Inflammatory macrophage (primary cell): ENCODE measurements around the gene ANO2.
"Not testable (repeated sequence)": the region's sequence is repeated elsewhere in the genome, so short reads cannot be mapped to it uniquely, and the experiment has no call there.

Experiments used
- DNase-seq, 2 donors: peaks; one replicate each; pipeline ENCODE4 v3.0.0-alpha.2; 2020 to 2022

Gene ANO2

DNA sequence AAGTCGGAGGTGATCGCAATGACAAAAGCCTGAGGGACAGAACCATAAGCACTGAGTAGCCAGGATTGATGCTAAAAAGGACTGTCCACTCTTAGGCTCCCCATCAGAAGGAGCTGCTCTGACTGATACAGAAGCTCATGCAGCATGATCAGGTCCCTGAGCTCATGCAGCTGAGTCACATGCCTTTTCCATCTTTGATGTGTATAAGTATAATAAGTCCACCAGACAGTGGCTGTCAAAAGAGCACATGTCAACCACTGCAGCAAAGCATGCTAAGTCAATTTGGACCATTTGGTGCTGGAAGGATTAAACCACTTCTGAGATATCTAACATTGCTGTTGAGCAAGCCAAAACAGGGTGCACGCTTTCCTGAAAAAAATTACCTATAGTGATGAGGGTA, 369.1 kb downstream of the ANO2 start:
- no peak for DNase-seq

DNA sequence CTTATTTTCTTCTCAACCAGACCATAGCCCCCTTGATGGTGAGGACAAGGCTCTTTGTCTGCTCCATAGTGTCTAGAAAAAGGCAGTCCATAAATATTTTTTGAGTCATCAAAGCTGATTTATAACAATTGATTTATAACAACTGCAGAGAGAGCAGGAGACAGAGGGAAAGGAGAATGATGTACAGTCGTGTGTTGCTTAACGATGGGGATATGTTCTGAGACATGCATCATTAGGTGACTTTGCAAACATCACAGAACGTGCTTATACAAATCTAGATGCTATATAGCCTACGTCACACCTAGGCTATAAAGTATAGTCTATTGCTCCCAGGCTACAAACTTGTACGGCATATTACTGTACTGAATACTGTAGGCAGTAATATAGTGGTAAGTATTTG, 369.8 kb downstream of the ANO2 start:
- no peak for DNase-seq

DNA sequence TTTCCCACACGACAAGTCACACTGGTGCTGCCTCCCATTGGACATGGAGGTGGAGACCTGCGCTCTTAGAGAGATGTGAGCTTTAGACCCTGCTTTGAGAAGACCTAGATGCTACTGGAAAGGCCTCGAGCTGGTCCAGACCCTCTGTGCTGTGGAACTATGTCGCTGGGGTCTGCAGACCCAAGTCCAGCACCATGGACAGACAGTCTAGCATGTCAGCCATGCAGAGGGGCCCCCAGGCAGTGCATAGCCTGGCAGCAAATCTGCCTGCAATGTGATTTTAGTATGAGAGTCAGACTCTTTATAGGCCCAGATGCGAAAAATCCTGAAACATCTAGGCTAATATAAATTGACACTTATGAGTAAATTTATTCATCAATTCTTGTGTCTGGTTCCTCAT, 371.7 kb downstream of the ANO2 start:
- no peak for DNase-seq

DNA sequence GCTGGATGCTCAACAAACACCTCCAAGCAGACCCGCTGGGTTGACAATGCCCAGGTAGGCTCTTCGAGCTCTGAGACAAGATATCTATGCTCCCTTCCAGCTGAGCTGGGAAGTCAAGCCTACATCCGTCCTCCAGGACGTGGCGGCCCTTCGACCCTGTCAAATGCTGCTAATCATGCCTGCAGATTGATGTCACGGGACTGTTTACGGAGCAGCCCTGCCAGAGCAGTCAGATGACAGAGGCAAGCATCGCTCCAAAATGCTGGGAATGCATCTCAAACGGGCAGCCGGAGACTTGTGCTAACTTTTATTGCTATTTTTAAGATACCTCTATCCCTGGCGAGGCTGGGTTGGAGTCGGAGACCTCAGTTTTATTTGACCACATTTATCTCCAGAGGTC, 373.9 kb downstream of the ANO2 start:
- no peak for DNase-seq

DNA sequence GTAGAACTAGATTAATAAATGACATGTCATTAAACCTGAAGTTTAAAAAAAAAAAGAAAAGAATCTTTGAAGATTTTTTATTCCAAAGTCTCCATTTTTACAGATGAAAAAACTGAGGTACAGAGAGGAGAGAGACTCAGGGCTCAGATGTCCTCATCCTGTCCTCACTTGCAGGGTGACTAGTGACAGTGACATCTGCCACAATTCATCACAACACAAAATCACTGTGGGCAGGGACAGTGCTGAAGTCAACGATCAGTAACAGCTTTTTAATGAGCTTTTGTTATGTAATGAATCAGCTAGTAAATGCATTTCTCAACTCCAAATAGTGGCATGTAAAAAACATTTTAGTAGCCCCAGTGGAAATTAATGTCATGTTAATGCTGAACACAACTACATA, 374.6 kb downstream of the ANO2 start:
- DNase-seq, result no peak

DNA sequence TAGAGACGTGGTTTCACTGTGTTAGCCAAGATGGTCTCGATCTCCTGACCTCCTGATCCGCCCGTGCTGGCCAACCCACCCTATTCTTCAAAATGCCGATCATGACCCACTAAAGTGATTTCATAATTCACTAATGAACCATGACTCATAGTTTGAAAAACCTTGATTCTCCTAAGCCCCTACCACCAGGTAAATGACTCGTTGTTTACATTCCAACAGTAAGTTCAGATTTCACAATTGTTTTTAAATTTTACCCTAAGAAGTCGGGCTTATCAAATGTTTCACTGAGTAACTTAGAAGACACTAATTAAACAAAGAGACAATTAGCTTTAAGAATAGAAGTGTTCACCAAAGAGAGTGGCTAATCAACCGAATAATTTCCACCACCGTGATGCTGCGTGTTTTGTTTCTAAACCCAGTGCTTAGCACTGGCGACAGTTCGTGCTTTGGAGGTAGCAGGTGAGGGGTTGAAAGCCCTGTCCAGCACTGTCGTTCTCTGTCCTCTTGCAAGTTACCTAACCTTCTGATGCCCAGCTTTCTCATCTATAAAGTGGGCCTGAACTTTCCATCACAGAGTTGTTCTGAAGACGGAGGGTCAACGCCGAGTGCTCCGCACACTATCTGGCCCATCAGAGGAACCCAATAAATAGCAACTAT, 376.6 kb downstream of the ANO2 start:
- DNase-seq, result no peak

DNA sequence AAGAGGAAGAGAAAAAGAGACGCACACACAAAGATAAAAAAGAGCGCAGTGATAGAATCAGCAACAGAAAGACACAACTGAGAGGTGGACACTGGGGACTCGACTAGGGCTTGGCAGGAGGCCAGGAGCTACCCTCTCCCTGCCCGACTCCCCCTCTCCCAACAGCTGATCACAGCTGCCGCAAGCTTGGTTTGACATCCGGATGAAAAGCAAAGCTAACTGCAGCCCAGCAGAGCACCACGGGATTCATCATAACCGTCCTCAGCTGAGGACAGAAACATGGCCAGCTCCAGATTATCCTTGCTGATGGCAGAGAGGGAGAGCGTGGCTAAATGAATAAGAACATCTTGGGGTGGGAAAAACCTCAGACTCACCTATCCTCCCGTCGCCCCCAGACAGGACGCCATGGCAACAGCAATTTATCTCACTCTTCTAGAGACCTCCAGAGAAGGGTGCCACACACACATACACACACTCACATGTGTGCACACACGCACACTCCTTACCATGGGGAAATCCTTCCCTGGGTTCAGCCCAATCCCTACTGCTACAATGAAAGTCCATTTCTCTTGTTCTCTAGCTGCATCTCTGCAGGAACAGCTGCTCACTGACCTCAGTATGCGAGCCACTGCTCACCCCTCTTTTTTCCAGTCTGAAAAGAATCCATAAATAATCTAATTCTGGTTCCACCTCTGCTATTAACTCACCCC, 377.9 kb downstream of the ANO2 start:
- DNase-seq, result no peak

DNA sequence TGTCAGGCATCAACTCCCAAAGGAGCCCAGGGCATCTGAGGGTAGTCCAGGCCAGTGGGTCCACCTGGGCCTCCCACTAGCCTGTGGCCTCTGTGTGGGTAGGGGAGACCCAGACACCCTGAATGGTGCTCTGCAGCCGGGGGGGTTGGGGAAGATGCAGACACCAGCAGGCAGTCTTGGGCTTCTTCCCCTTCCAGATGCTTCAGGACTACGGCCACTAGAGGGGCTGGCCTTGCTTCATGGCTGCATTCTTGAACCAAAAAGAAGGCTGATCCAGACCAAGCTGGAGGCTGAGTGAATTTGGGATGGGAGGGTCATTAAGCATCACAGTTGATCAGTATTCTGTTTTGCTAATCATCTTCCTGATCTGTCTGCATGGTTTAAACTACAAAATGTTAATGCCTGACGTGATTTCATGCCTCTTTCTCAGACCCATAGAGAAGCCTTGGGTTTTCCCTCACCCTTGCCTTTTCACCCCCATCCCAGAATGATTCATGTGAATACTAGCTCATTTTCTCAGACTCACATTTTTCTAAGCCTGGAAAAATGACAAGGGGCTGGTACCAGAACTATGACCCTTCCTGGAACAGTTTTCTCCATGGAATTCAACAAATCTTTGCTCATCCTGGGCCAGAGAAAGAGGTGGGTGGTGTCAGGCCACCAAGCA, 379.0 kb downstream of the ANO2 start:
- DNase-seq, result no peak

DNA sequence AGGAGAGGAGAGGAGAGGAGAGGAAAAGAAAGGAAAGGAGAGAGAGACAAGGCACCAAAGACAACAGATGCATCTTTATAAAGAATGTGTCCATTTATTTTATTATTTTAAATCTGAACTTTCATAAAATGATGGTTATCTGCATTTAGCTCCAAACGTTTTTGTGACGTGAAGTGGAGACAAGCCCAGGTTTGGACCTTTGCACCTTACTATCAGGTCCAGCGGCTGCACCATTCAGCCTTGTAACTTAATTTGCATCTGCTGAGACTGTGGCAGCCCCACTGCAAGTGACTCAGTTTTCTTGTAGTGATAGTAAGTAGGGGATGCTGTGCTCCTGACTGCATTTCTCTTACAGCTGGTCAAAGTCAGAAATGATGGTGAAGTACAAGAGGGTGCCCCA, 382.5 kb downstream of the ANO2 start:
- DNase-seq, result no peak

DNA sequence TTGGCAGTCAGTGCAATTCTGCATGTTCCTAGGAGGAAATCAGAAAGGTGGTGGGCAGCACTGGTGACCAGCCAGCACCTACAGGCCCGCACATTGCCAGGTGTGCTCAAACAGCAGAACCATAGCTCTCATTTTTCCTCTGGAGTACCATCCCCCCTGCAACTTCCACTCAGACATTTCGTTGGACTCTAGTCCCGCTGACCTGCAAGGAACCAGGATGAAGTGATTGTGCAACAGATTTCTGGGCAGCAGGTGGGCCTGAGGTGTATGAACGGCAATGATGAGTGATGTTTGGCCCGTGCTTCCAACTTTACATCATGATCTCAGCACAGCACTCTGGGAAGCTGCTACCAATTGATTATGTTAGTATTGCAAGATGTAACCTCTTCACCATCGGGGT, 383.2 kb downstream of the ANO2 start:
- DNase-seq, result no peak

DNA sequence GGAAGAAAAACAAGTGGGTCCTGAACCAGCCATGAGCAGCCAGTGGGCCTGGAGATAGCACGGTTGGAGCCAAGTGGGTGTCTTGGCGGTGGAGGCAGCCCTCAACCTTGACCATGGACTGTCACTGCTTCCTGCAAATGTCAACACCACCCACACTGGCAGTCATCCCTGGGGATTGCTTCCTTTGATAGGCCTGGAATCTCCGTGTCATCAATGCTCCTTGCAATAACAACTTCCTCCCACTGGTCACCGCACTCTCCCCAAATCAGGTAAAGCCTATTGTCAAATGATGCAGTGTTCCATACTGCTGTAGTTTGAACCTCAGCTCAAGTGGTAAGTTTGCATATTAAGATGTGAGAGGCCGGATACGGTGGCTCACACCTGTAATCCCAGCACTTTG, 384.0 kb downstream of the ANO2 start:
- no peak for DNase-seq

DNA sequence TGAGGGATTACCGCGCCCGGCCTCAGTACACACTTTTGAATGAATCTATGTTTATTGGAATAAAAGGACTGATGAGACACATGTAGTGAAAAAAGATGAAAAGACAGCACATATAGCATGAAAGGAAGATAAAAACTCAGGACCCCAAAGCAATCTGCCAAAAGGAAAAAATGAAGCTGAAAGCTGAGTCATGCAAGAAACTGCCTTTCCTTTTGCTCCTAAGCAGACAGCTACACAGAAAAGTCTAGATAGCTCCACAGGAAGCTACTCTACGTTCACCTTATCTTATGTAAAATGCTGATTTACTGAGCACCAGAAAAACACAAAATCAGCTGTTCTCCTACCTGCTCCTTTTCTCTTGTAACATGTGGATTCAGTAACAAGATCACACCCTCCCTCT, 384.8 kb downstream of the ANO2 start:
- DNase-seq, result no peak

DNA sequence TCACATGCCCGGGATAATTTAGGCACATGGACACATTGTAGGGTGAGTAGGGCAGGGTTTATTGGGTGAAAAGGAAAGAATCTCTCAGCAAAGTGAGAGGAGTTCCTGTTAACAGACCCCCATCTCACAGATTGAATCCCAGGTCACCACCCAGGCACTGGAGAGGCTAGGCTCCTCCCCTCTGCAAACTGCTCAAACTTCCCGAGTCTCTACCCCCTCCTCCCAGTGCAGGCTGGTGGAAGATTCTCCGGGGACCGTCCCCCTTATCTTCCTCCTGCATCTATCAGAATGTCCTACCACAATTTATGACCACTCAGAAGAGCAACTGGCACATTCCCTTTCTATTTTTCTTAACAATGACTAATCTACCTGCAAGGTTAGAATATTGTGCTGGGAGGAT, 387.2 kb downstream of the ANO2 start:
- DNase-seq, result no peak

DNA sequence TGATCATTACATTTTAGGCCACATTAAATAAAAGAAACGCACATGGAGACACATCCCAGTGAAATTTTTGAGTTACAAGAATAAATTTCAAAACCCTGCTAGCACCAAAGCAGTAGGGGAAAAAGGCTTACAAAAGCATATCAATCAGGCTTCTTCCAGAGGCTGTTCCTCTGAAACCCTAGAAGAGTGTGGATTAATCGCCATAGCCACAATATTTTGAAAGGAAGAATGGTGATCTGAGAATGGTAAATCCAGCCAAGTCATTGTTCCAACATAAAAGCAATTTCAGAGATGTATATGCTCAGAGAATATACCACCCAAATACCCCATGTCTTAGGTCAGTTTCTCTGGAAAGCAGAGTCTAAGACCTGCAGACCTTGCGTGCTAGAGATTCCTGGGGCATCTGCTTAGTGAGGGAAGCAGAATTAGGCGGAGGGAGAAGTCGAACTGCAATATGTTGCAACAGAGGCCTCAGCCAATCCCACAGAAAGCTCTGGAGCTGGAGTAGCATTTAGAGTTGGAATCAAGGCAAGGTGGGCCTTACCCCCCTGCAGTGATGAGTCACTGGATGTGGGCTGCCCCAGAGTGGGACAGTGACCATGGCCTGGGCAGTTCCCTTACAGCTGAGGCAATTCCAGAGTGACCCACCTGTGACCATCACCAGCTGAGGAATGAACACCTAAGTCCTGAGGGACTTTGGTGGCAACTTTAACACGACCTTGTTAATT, 387.9 kb downstream of the ANO2 start:
- DNase-seq, result no peak

DNA sequence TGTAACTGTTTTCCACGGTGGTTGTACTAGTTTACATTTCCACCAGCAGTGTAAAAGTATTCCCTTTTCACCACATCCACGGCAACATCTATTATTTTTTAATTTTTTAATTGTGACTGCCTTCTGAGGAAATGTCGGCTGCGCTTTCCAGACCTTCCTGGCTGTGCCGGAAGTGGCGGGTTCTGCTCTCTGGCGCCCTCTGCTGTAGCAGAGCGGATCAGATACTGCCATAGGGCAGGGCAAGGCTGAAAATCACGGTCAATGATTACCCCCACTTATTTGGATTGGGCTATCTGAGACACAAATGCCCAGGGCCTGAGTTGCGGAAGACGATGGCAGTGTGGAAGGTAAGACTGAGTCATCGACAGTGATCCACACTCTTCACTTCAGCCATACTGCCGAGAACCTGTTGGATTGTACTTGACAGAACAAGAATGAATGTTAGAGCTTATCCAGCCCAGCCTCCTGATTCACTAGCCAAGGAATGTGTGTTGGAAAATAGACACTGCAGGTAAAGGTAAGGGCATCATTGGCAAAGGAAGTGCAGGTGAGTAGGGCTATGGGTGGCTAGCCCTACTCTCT, 388.9 kb downstream of the ANO2 start:
- DNase-seq, result no peak

DNA sequence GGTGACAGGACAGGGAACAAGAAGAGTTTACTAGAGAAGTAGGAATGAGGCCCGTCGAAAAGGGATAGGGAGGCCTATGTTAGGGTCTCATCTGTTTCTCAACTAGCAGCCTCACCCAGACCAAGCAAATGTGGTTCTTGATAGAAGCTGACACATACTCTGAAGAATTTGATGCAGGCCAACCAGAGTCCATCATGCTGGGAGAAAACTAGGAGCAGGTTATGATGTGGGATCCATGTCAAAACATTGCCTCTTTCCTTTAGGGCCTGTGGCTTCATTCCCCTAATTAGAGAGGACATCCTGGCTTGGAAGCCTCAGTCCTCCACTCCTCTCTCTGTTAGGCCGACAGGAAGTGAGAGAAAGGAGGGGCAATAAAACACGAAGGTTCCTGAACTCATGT, 390.3 kb downstream of the ANO2 start:
- no peak for DNase-seq

DNA sequence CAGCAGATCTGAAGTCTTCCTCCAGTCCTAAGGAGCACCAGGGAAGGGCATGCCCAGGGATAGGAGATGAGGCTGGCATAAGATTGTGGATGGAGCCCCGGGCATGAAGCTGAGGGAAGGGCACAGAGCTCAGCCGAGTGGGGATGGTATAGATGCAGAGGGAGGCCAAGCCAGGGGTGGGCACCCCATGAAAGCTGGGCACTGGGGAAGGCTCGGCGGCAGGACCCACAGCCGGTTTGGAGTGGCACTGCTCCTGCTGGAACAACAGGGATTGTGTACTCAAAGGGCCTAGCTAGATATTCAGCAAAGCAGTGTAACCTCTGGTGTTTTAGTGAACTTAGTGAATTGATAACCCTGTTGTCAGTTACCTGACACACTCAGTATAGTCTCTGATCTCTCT, 396.0 kb downstream of the ANO2 start:
- DNase-seq, result no peak

DNA sequence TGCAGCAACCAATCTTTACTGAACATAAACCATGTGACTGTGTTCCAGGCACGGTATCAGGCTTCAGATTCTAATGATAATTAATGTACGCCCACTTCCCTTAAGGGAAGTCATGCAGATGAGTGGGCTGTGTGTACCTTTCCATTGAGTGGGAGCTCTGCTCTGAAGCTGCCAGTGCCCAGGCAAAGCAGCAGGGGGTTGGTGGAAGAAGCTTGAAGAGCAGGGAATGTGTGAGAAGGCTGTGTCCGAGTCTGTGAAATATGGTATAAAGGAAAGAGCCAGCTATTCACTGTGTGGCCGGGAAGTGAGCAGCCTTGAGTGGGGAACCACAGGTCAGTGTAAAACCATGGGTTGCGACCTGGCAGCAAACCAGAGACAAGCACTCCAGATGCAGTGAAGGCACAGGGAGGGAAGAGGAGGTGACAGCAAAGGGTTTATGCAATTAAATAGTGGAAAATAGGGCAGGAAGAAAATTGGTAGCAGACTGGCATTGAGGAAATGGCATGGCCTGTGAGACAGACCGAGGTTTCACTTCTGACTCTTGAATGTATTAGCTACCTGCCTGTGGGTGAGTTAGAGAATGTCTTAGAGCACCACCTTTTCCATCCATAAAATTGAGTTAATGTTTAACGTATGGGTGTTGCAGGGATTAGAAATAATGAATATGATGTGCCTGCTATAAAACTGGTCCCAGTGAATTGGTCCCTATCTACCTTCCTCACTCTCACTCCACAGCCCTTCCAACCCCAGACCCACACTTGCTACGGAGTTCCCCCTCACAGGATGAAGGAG, 396.7 kb downstream of the ANO2 start:
- no peak for DNase-seq

DNA sequence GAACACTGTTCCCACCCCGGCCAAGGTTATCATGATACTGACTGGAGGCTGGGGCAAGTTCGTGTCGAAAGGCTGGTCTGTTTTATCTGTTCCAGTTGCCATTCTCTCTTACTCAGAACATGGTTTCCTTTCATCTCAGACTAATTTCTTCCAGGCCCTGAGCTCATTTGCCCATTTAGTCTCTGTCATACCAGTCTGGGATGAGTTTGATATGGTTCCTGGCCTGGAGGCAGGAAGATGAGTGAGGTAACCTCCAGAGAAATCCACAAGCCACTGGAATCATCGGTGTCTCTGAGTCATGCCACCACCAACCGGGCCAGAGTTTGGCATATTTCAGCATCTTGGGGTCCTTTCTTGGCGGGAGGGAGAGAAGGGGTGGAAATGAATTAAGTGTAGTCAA, 398.4 kb downstream of the ANO2 start:
- no peak for DNase-seq

DNA sequence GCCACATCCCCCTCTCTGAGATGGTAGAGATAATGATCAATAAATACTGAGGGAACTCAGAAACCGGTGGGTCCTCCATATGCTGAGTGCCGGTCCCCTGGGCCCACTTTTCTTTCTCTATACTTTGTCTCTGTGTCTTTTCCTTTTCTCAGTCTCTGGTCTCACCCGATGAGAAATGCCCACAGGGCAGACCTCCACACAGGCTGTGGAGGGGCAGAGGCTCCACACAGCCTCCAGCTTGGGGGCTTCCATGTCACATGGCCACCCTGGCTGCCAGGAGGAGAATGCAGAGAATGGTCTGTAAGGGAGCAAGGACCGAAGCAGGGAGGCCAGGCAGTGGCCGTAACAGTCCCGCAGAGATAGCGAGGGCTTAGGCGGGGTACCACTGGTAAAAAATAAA, 407.3 kb downstream of the ANO2 start:
- DNase-seq, result no peak

DNA sequence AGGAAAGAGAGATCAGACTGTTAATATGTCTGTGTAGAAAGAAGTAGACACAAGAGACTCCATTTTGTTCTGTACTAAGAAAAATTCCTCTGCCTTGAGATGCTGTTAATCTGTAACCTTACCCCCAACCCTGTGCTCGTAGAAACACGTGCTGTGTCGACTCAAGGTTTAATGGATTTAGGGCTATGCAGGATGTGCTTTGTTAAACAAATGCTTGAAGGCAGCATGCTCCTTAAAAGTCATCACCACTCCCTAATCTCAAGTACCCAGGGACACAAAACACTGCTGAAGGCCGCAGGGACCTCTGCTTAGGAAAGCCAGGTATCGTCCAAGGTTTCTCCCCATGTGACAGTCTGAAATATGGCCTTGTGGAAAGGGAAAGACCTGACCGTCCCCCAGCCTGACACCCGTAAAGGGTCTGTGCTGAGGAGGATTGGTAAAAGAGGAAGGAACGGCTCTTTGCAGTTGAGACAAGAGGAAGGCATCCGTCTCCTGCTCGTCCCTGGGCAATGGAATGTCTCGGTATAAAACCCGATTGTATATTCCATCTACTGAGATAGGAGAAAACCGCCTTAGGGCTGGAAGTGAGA, 407.9 kb downstream of the ANO2 start:
- DNase-seq, result not testable (repeated sequence)

DNA sequence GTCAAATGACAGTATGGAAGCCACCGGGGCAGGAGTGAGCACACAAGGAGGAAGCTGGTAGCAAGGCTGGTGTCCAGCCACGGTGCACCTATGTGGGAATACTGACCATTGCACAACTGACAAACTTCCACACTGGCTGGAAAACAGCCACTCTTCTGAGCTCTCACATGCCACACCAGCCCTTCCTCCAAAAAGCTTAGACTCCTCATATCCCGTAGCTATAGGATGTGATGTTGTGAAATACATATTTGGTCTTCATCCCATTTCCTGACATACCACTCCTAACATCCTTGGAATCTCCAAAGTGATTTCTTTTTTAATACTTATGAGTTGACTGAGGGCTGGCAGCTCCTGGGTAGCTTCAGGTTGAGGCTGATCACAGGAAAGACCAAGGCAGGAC, 409.5 kb downstream of the ANO2 start:
- DNase-seq, result no peak
